ENCODE data around the gene RSPH6A.
A peak's percentile ranks its signal among the peaks of the same experiment; 100 is the strongest.

Gene RSPH6A

GRCh38 chr19:45781214-45782161, 33.6 kb downstream of the RSPH6A start:
- peak in 4 of 56 donors; percentile 7 to 20 (median 13) for DNase-seq

GRCh38 chr19:45780448-45781213, 34.5 kb downstream of the RSPH6A start:
- no peak for DNase-seq

- no peak for DNase-seq
Measured at GRCh38 chr19:45780146-45780447, 35.0 kb downstream of the RSPH6A start.

DNA sequence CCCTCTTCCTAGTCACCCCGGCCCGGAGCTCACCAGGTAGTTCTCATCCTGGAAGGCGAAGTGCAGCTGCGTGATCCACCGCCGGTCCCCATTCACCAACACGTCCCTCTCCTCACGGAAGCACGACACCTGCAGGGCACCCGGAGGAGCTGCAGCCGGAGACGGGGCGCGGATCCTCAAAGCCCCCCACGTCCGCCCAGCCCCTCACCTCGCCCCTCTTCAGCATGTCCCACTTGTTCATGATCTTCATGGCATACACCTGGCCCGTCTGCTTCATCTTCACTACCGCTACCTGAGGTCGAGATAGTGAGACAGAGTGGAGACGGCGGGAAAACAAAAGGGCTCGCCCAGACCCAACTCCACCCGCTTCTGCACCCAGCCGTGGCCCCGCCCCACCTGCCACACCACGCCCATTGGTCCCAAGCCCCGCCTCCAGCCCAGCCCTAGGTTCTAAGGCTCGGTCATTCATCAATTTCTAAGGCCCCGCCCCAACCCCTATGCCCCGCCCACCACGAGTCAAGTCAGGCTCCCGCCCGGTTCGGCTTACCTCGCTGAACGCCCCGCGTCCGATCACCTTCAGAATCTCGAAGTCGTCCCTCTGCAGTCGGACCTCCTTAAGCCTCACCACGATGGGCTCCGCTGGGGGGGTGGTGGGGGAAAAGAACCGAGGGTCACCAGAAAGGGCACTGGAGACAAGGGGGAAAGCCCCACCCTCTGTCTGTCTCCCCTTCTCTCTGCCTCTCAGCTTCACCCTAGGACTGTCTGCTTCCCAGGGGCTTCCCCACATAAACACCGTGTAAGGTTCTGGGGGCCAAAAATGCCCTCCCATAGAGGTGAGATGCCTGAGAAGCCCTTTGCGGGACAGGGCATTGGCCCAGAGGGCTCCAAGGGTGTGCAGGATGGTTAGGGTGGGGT, 35.6 kb downstream of the RSPH6A start:
- DNase-seq: peak in 2 of 56 donors; percentile 27 to 32

DNA sequence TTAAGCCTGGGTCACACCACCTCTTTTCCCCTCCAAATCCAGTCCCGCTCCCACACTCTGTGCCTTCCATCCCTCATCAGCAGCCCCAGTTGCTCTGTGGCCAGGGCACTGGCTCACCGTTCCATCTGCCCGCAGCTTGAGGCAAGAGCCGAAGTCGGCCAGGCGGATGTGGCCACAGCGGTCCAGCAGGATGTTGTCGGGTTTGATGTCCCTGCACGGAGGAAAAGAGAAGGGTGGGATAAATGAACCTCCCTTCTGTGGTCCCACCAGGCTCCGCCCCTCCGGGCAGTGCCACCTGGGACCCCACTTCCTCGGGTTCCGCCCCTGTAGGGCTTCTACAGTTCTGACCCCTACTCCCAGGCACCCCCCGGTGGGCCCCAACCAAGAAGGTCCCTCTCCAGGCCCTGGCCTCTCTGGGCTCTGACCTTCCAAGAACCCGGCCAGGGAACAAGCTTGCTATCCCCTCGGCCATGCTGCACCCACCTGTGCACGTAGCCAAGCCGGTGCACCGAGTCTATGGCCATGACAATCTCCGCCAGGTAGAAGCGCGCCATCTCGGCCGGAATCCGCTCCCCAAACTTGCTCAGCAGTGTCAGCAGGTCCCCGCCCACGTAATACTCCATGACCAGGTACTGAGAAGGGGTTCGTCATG, 37.0 kb downstream of the RSPH6A start:
- DNase-seq: no peak

GRCh38 chr19:45777395-45777961, 37.6 kb downstream of the RSPH6A start:
- DNase-seq: no peak

DNA sequence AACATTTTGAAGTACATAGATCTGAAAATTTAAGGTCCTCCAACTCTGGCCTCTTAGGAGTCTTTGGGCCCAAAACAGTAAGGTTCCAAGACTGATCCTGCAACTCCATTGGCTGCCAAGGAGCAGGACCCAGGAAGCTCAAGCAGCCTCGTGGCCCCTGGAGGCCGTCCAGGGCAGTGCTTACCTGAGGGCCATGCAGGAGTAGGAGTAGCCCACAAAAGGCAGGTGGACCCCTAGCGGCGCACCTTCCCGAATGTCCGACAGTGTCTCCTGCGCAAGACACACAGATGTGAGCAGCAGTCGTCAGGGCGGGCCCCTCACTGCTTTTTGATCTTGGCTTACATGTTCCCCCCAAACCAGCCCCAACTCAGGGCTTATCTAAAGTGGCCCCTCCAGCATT, 40.3 kb downstream of the RSPH6A start:
- DNase-seq: no peak

- no peak for DNase-seq
Measured at GRCh38 chr19:45773384-45773783, 41.7 kb downstream of the RSPH6A start.

GRCh38 chr19:45772912-45773311, 42.2 kb downstream of the RSPH6A start:
- no peak for DNase-seq

DNA sequence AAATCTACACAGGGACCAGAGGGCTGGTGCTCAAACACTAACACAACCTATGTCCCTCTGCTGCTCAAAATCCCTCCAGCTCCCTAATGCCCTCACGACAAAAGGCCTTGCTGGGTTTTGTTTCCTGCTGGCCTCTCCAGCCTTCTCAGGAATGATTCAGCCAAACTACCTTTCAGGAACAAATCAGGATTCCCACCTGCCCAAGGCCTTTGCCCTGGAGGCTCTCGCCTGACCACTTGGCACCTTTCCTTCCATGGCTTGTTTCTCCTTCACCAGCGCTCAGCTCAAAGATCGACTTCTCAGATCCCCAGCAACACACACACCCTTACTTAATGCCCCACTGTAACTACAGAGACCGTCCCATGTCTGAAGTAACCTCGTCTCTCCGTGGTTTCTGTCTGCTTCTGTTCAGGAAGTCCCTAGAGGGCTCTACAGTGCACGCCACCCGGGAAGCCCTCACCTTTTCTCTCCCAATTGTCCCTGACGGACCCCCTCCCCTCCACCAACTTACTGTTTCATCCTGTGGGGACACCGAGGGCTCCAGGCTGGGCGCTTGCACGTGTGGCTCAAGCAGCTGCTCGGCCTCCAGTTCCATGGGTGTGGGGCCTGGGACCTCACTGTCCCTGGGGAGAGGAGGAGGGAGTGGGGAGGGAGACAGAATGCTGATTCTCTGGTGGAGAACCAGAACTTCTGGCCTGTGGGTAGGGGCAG, 42.8 kb downstream of the RSPH6A start:
- DNase-seq: no peak

- peak in 1 of 56 donors; percentile 26 for DNase-seq
Measured at GRCh38 chr19:45771311-45771933, 43.7 kb downstream of the RSPH6A start.

GRCh38 chr19:45770192-45771101, 44.7 kb downstream of the RSPH6A start:
- DNase-seq: peak; percentile 51 to 96 (median 88)

- peak in 37 of 56 donors; percentile 40 to 83 (median 73) for DNase-seq
Measured at GRCh38 chr19:45769821-45770191, 45.3 kb downstream of the RSPH6A start.

GRCh38 chr19:45768984-45769782, 45.9 kb downstream of the RSPH6A start, which contains the start of gene SIX5:
Gene SIX5, minus strand, starts transcription at chr19:45769252. Its CDS starts 408 bp downstream, at chr19:45768844.
- peak; percentile 47 to 98 (median 92) for DNase-seq

GRCh38 chr19:45768655-45768983, 46.5 kb downstream of the RSPH6A start:
- DNase-seq: peak in 1 of 56 donors; percentile 32

- peak in 13 of 56 donors; percentile 8 to 52 (median 22) for DNase-seq
Measured at GRCh38 chr19:45767881-45768654, 47.0 kb downstream of the RSPH6A start.

Data from nucleus accumbens (tissue), 56 donors.